GM13976 (cell line): ENCODE results near the gene FHOD3.

Experiments used
- DNase-seq: peaks from one replicate; pipeline ENCODE4 v3.0.0; 2012; ENCODE audit warnings: low spot score
- CTCF ChIP-seq: IDR thresholded peaks from 2 replicates; pipeline ENCODE4 v1.5.1; 2012; ENCODE audit warnings: borderline replicate concordance, mild to moderate bottlenecking; ENCODE audit not compliant: insufficient read depth; ENCODE audit errors: extremely low read depth, missing control alignments, control extremely low read depth
- in situ Hi-C: fragments of 300-500 bp; cut with MboI; formaldehyde crosslinking; loops from one replicate; pipeline ENCODE4 v1.12.0; 2022; ENCODE audit warnings: low sequenced_read_pairs, mixed read lengths, inconsistent platforms; ENCODE audit not compliant: unreplicated experiment

Gene FHOD3

GRCh38 chr18:36299015-36299414, 1.5 kb downstream of the FHOD3 start:
- in situ Hi-C loops = no loop called here
- no peak for TF ChIP-seq CTCF
- DNase-seq = no peak

DNA sequence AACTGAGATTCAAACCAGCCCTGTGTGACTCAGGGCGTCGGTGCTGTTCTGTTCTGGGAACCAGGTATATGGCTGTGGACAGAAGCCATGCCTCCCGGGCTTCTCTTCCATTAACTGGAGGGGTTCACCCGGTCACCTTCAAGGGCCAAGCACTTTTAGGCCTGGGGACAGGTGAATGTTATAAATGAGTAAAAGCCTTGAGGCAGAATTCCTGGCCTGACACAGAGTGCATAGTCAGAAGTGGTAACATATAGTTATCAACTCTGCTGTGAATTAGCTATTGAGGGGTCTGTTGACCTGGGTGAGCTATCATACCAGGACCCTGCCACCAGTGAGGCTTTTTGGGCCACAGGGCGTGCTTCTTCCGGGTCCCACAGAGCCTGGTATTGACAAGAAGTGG, 2.7 kb downstream of the FHOD3 start:
- no peak for TF ChIP-seq CTCF
- DNase-seq = no peak
- in situ Hi-C loops = no loop called here

- in situ Hi-C loops = no loop called here
- no peak for TF ChIP-seq CTCF
- no peak for DNase-seq
Observed at GRCh38 chr18:36301884-36302283, 4.4 kb downstream of the FHOD3 start.

DNA sequence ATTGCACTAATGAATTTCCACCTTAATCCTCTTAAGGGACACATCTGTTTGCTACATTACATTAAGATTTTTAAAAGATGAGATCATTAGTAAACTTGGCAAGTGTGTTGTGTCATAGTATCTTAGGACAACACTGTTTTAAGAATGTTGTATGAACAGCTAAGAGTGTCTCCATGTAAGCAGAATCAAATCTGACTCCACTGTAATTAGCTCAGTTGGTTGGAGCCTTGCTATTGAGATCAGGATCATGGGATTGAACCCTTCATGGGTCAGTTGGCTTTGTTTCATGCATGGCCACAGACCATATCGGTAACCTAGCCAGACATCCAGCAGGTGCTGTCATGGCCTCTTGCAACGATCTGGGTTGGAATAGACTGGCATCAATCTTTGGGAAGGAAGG, 5.2 kb downstream of the FHOD3 start:
- in situ Hi-C loops = no loop called here
- DNase-seq = no peak
- no peak for TF ChIP-seq CTCF

DNA sequence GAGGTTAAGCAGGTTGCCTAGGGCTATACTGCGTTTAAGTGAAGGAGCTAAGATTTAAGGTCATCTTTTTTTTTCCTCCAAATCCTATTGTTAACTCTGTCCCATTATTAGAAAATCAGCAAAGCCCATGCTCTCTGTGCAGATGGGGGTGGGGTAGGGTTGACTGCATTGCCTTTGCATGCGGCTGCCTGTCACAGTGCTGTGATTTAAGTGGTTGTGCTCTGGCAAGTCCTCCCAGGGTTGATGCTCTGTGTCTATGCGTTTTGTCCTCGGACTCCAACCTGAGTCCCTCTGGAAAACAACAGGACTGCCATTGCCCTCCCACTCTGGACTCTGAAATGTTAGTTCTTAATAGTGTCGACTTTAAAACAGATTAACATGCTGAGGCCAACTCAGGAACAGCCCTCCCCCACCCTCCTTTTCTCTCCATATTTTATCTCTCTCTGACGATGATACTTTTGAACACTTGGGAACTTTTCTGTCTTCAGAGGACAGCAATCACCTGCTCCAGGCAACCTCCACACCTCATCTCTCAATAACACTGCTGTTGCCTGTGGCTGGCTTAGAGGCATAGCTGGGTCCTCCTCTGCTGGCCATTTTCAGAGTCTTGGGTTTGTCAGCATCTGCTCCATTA, 5.8 kb downstream of the FHOD3 start:
- in situ Hi-C loops = no loop called here
- no peak for TF ChIP-seq CTCF
- no peak for DNase-seq

DNA sequence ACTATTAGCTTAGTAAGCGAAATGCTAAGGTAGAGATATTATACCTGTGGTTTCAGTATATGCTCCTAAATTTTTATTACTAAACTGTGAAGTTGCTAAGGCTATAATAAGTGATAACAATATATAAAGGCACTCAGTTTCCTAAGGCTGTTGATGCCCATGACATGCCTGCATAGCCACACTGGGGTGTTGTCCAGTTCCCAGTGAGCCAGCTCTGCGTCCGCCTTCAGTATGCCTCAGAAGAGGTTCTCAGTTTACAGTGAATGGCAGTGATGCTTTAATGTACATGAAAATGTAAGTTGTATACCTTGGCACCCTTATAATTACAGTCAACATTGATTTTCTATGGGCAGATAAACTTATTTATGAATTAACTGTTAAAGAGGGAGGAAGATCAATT, 7.2 kb downstream of the FHOD3 start:
- no peak for TF ChIP-seq CTCF
- in situ Hi-C loops = no loop called here
- no peak for DNase-seq
